ENCODE data around the gene SMKR1.

GRCh38 chr7:129515381-129515780, 13.1 kb downstream of the SMKR1 start:
- TF ChIP-seq POLR2AphosphoS5 (IDR thresholded peaks at IDR 0.05): no peak
- no peak for TF ChIP-seq POLR2A (IDR thresholded peaks at IDR 0.05)
- no peak for TF ChIP-seq CTCF (IDR thresholded peaks at IDR 0.05)
- TF ChIP-seq EP300 (IDR thresholded peaks at IDR 0.05): no peak

Data from suprapubic skin (tissue), 4 donors.